Suppressor macrophage (primary cell): ENCODE data around the gene RPL9.
"Not testable (repeated sequence)": the region's sequence is repeated elsewhere in the genome, so short reads cannot be mapped to it uniquely, and the experiment has no call there.

Experiments
- DNase-seq, 4 experiments: peaks; one replicate each; pipeline ENCODE4 v3.0.0-alpha.2; 2020 to 2022

Gene RPL9

GRCh38 chr4:39466747-39467146 is 8.0 kb upstream of the RPL9 start:
- no peak for DNase-seq

- DNase-seq: peak in 2 of 4 experiments; percentile 37 to 38
Observed at GRCh38 chr4:39464886-39465501, 6.3 kb upstream of the RPL9 start.

GRCh38 chr4:39458161-39458504 is 589 bp downstream of the RPL9 start:
- DNase-seq: not testable (repeated sequence)

- no peak for DNase-seq
Observed at GRCh38 chr4:39456946-39457763, 1.6 kb downstream of the RPL9 start.

- no peak for DNase-seq
Observed at GRCh38 chr4:39455486-39455885, 3.2 kb downstream of the RPL9 start.

- DNase-seq: no peak
Observed at GRCh38 chr4:39453738-39454137, 5.0 kb downstream of the RPL9 start.

- DNase-seq: no peak
Observed at GRCh38 chr4:39452860-39453587, 5.7 kb downstream of the RPL9 start.

GRCh38 chr4:39452153-39452859 is 6.4 kb downstream of the RPL9 start:
- no peak for DNase-seq

GRCh38 chr4:39451423-39452023 is 7.2 kb downstream of the RPL9 start:
- DNase-seq: no peak

GRCh38 chr4:39450618-39451017 is 8.1 kb downstream of the RPL9 start:
- no peak for DNase-seq

GRCh38 chr4:39446842-39447573 is 11.7 kb downstream of the RPL9 start:
- DNase-seq: peak; percentile 27 to 77 (median 60)

GRCh38 chr4:39446483-39446841 is 12.3 kb downstream of the RPL9 start:
- DNase-seq: no peak

GRCh38 chr4:39442998-39443397 is 15.7 kb downstream of the RPL9 start:
- no peak for DNase-seq

- no peak for DNase-seq
Observed at GRCh38 chr4:39441593-39441992, 17.1 kb downstream of the RPL9 start.

GRCh38 chr4:39435659-39436563 is 22.8 kb downstream of the RPL9 start:
- no peak for DNase-seq

GRCh38 chr4:39433878-39434492 is 24.7 kb downstream of the RPL9 start:
- DNase-seq: no peak

- no peak for DNase-seq
Observed at GRCh38 chr4:39429476-39430334, 29.0 kb downstream of the RPL9 start.

- no peak for DNase-seq
Observed at GRCh38 chr4:39427520-39428114, 31.1 kb downstream of the RPL9 start.

GRCh38 chr4:39426728-39427127 is 32.0 kb downstream of the RPL9 start:
- DNase-seq: no peak
